Esophagus squamous epithelium (tissue), 5 donors: ENCODE results near the gene PAXX. TPM values are rescaled to one million over a fixed set of nuclear protein-coding genes. Genes with fewer than 3 reads are reported as not detected.

ENCODE experiments used
- DNase-seq: peaks from one replicate; lab custom pipeline; 2025; lab: John Stamatoyannopoulos, UW
- H3K27ac ChIP-seq, 4 donors: fragments of 200-600 bp; sonication (generic); one replicate each; pipeline ENCODE4 v1.5.1; 2016 to 2019; ENCODE audit warnings: mild to moderate bottlenecking in 1 of 4
- H3K27me3 ChIP-seq, 4 donors: fragments of 200-600 bp; sonication (generic); 1 replicate in 3 of 4; 2 replicates in 1 of 4; pipeline versions ENCODE4 v1.5.1 to v1.6.0; 2017 to 2021; ENCODE audit warnings: antibody characterized with exemption in 1 of 4
- H3K36me3 ChIP-seq, 3 donors: fragments of 200-600 bp; sonication (generic); one replicate each; pipeline ENCODE4 v1.5.1; 2016 to 2019
- H3K4me1 ChIP-seq, 3 donors: fragments of 200-600 bp; sonication (generic); one replicate each; pipeline ENCODE4 v1.5.1; 2017 to 2019
- H3K4me3 ChIP-seq, 4 donors: fragments of 200-600 bp; sonication (generic); 1 replicate in 3 of 4; 2 replicates in 1 of 4; pipeline ENCODE4 v1.5.1; 2016 to 2019; ENCODE audit warnings: mild to moderate bottlenecking in 2 of 4, moderate library complexity in 1 of 4
- H3K9me3 ChIP-seq, 3 donors: fragments of 200-600 bp; sonication (generic); one replicate each; pipeline ENCODE4 v1.5.1; 2016 to 2019
- CTCF ChIP-seq, 6 experiments: fragments of 450-650 bp in 4 of 6; fragments of 200-600 bp in 2 of 6; sonication (generic) in 2 of 6; IDR thresholded peaks; one replicate each; pipeline ENCODE4 v1.5.1; 2016 to 2019; ENCODE audit warnings: antibody characterized with exemption in 6 of 6, mild to moderate bottlenecking in 4 of 6, moderate library complexity in 4 of 6
- POLR2A ChIP-seq, 4 donors: fragments of 450-650 bp; IDR thresholded peaks; one replicate each; pipeline ENCODE4 v1.6.1; 2017; ENCODE audit warnings: antibody characterized with exemption in 4 of 4, mild to moderate bottlenecking in 4 of 4, moderate library complexity in 3 of 4
- WGBS, 2 donors: methylation state at CpG; one replicate each; pipeline ENCODE4 v1.1.5; 2018; 5-methylcytosine and 5-hydroxymethylcytosine counted together
- intact Hi-C: fragments of 100-400 bp; cut with DNase I; formaldehyde crosslinking; loops from one replicate; pipeline ENCODE4 v1.15.0; 2022
- total RNA-seq, 4 donors: library from RNA; depleted of rRNA; stranded (reverse); fragments of >200 nt; gene quantifications; one replicate each; pipeline ENCODE4 v1.1.0, GENCODE V29; 2016
- donor health status: DM: yes; HTN: yes; CAD: no.

PAXX gene
- total RNA-seq, 4 donors from 2014 or later = 18.3 to 56.3 (median 49.6) TPM

- intact Hi-C loops = no loop called here
- Histone ChIP-seq H3K27me3 (no peaks in the 10 kb centered on the region), H3K36me3 (no peaks in the 10 kb centered on the region), H3K9me3 (no peaks in the 10 kb centered on the region), H3K4me3 (no peak overlapping the region), H3K4me1 (peaks cover 4 to 7% (median 4%) of the 10 kb centered on the region in 3 donors), H3K27ac (no peak overlapping the region)
- no peak for TF ChIP-seq POLR2A (IDR thresholded peaks at IDR 0.05)
- no peak for TF ChIP-seq CTCF (IDR thresholded peaks at IDR 0.05)
- no peak for DNase-seq
- 77 to 90% methylated on average over 3 to 6 of the region's 14 CpGs for WGBS, 2 donors
Observed at GRCh38 chr9:136955202-136955942, 36.9 kb upstream of the PAXX start.

DNA sequence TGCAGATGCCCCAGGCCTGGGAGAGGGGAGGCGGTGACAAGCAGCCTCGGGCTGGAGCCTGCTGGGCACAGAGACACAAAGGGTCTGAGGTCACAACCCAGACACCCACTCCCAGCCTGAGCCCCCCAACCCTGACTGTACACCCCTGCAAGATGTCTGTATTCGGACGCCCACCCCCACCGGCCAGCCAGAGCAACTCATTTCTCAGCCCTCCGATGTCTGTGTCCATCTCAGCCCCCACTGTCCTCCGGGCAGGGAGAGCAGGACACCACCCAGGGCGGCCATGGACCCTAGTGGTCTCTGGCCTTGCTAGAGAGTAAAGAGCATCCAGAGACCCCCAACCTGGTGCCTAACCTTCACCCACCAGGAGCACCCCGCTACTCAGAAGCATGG, 36.3 kb upstream of the PAXX start:
- Histone ChIP-seq H3K36me3 (no peaks in the 10 kb centered on the region), H3K4me3 (no peak overlapping the region), H3K27ac (no peak overlapping the region), H3K4me1 (peaks cover 2 to 5% (median 2%) of the 10 kb centered on the region in 3 donors), H3K27me3 (no peaks in the 10 kb centered on the region), H3K9me3 (no peaks in the 10 kb centered on the region)
- TF ChIP-seq CTCF (IDR thresholded peaks at IDR 0.05) = no peak
- no peak for TF ChIP-seq POLR2A (IDR thresholded peaks at IDR 0.05)
- intact Hi-C loops = no loop called here
- no peak for DNase-seq
- 100% methylated on average over 5 of the region's 9 CpGs; no CpG with 5 or more reads in 1 of the 2 donors for WGBS, 2 donors

DNA sequence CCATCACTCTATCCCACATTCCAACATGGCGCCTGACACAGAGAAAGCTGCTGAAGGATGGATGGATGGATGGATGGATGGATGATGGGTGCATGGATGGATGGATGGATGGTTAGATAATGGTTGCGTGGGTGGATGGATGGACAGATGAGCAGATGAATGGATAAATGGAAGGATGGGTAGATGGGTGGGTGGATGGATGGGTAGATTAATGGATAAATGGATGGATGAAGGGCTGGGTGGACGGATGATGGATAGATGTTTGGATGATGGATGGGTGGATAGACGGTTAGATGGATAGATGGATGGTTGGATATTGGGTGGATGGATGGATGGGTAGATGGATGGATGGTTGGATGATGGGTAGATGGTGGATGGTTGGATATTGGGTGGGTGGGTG, 35.6 kb upstream of the PAXX start:
- no peak for DNase-seq
- Histone ChIP-seq H3K27ac (no peak overlapping the region), H3K4me1 (peaks cover 8 to 10% (median 8%) of the 10 kb centered on the region in 3 donors), H3K9me3 (no peaks in the 10 kb centered on the region), H3K27me3 (no peaks in the 10 kb centered on the region), H3K4me3 (no peak overlapping the region), H3K36me3 (no peaks in the 10 kb centered on the region)
- no peak for TF ChIP-seq POLR2A (IDR thresholded peaks at IDR 0.05)
- no peak for TF ChIP-seq CTCF (IDR thresholded peaks at IDR 0.05)
- intact Hi-C loops = no loop called here
- 94 to 95% methylated on average over 4 of the region's 4 CpGs for WGBS, 2 donors

DNA sequence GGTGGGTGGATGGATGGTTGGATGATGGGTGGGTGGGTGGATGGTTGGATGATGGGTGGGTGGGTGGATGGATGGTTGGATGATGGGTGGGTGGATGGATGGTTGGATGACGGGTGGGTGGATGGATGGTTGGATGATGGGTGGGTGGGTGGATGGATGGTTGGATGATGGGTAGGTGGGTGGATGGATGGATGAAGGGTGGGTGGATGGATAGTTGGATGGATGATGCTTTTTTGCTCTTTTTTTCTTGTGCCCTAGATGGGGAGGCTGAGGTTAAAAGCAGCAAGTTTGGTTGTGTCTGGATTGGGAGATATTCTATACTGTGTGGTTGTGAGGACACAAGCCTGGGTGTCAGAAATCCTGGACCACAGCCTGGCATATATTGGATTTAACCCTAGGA, 34.8 kb upstream of the PAXX start:
- no peaks in the 10 kb centered on the region for H3K27me3 ChIP-seq
- no peaks in the 10 kb centered on the region for H3K36me3 ChIP-seq
- H3K9me3 ChIP-seq = no peaks in the 10 kb centered on the region
- H3K4me3 ChIP-seq = no peak overlapping the region
- WGBS, 2 donors = 85 to 89% methylated on average over 1 of the region's 1 CpG
- peaks cover 8 to 16% (median 10%) of the 10 kb centered on the region in 3 donors for H3K4me1 ChIP-seq
- TF ChIP-seq POLR2A (IDR thresholded peaks at IDR 0.05) (no peak), CTCF (IDR thresholded peaks at IDR 0.05) (no peak)
- DNase-seq = no peak
- intact Hi-C loops = no loop called here
- no peak overlapping the region for H3K27ac ChIP-seq

GRCh38 chr9:136957901-136958300, 34.3 kb upstream of the PAXX start:
- intact Hi-C loops = no loop called here
- DNase-seq = no peak
- Histone ChIP-seq H3K4me3 (no peak overlapping the region), H3K4me1 (peaks cover 8 to 16% (median 10%) of the 10 kb centered on the region in 3 donors), H3K9me3 (no peaks in the 10 kb centered on the region), H3K36me3 (no peaks in the 10 kb centered on the region), H3K27ac (no peak overlapping the region), H3K27me3 (no peaks in the 10 kb centered on the region)
- no peak for TF ChIP-seq CTCF (IDR thresholded peaks at IDR 0.05)
- TF ChIP-seq POLR2A (IDR thresholded peaks at IDR 0.05) = no peak
- 81 to 100% methylated on average over 3 to 4 of the region's 6 CpGs for WGBS, 2 donors
